Keratinocyte (primary cell): ENCODE measurements around the gene UBXN6. TPM values are rescaled to one million over a fixed set of nuclear protein-coding genes. Genes with fewer than 3 reads are reported as not detected.
A peak's percentile ranks its signal among the peaks of the same experiment; 100 is the strongest.

Source experiments
- DNase-seq: peaks from one replicate; pipeline ENCODE4 v3.0.0-alpha.2; 2011; ENCODE audit warnings: low read depth, missing footprints, low spot score
- FAIRE-seq: peaks from 2 replicates; lab custom pipeline; 2011; peaks lifted over from hg19 to GRCh38; lab: Jason Lieb, UNC
- H2AFZ ChIP-seq: 2 replicates; pipeline ENCODE4 v1.6.0; 2012; ENCODE audit warnings: low read length, control low read depth, inconsistent platforms; ENCODE audit not compliant: control insufficient read depth
- H3K27ac ChIP-seq: 2 replicates; pipeline ENCODE4 v1.5.1; 2011; ENCODE audit warnings: low read length; ENCODE audit not compliant: control insufficient read depth, insufficient read depth
- H3K27me3 ChIP-seq: 3 replicates; pipeline ENCODE4 v1.6.0; 2011; ENCODE audit warnings: low read length; ENCODE audit not compliant: control insufficient read depth, insufficient read depth; ENCODE audit errors: extremely low read depth
- H3K36me3 ChIP-seq, 2 experiments: 2 replicates in 1 of 2; 3 replicates in 1 of 2; pipeline ENCODE4 v1.5.1; 2011; ENCODE audit warnings: low read length in 2 of 2, mild to moderate bottlenecking in 1 of 2; ENCODE audit not compliant: control insufficient read depth in 2 of 2, insufficient read depth in 2 of 2; ENCODE audit errors: extremely low read depth in 1 of 2
- H3K4me1 ChIP-seq: 3 replicates; pipeline ENCODE4 v1.5.1; 2011; ENCODE audit warnings: low read length; ENCODE audit not compliant: control insufficient read depth, insufficient read depth; ENCODE audit errors: extremely low read depth
- H3K4me2 ChIP-seq: 3 replicates; pipeline ENCODE4 v1.6.0; 2011; ENCODE audit warnings: low read depth, low read length; ENCODE audit not compliant: control insufficient read depth, insufficient read depth; ENCODE audit errors: extremely low read depth
- H3K4me3 ChIP-seq, 3 experiments: fragments of 200-600 bp in 1 of 3; sonication (generic) in 1 of 3; 2 replicates in 2 of 3; 3 replicates in 1 of 3; pipeline ENCODE4 v1.5.1; 2011 to 2016; ENCODE audit warnings: low read length in 3 of 3, mild to moderate bottlenecking in 3 of 3, control low read depth in 2 of 3, inconsistent platforms in 1 of 3, low read depth in 1 of 3, mixed read lengths in 1 of 3, mixed run types in 1 of 3, moderate library complexity in 1 of 3; ENCODE audit not compliant: control insufficient read depth in 2 of 3, insufficient read depth in 2 of 3; ENCODE audit errors: extremely low read depth in 1 of 3
- H3K79me2 ChIP-seq: 2 replicates; pipeline ENCODE4 v1.6.0; 2012; ENCODE audit warnings: low read length; ENCODE audit not compliant: control insufficient read depth, insufficient read depth
- H3K9ac ChIP-seq: 3 replicates; pipeline ENCODE4 v1.6.0; 2011; ENCODE audit warnings: low read length; ENCODE audit not compliant: control insufficient read depth, insufficient read depth; ENCODE audit errors: extremely low read depth
- H3K9me1 ChIP-seq: 3 replicates; pipeline ENCODE4 v1.6.0; 2011; ENCODE audit warnings: low read length; ENCODE audit not compliant: control insufficient read depth, insufficient read depth; ENCODE audit errors: extremely low read depth
- H3K9me3 ChIP-seq: 2 replicates; pipeline ENCODE4 v1.5.1; 2012; ENCODE audit warnings: low read depth, low read length; ENCODE audit not compliant: control insufficient read depth
- H4K20me1 ChIP-seq: 3 replicates; pipeline ENCODE4 v1.6.0; 2011; ENCODE audit warnings: low read length; ENCODE audit not compliant: control insufficient read depth, insufficient read depth; ENCODE audit errors: extremely low read depth
- CTCF ChIP-seq, 3 experiments: IDR thresholded peaks in 1 of 3; conservative IDR thresholded peaks in 1 of 3; optimal IDR thresholded peaks in 1 of 3; 2 replicates in 2 of 3; 3 replicates in 1 of 3; pipeline versions ENCODE3 to v1.5.1; 2011; ENCODE audit warnings: low read length in 3 of 3, mild to moderate bottlenecking in 3 of 3, moderate library complexity in 2 of 3, control low read depth in 1 of 3, inconsistent platforms in 1 of 3; ENCODE audit not compliant: insufficient read depth in 2 of 3; ENCODE audit errors: extremely low read depth in 1 of 3
- EZH2 ChIP-seq: IDR thresholded peaks from one replicate; pipeline ENCODE4 v1.6.1; 2012; ENCODE audit warnings: inconsistent platforms, mild to moderate bottlenecking, low read length, moderate library complexity
- dilution Hi-C: fragments of 300-500 bp; cut with MboI; formaldehyde crosslinking; loops from one replicate; pipeline ENCODE4 v1.7.0; 2020; ENCODE audit warnings: low sequenced_read_pairs; ENCODE audit not compliant: extremely low pct_ligation_motif_present
- polyA plus RNA-seq, 5 experiments: library from polyadenylated mRNA; depleted of rRNA in 3 of 5; stranded (reverse) in 3 of 5; stranded (forward) in 1 of 5; unstranded in 1 of 5; fragments of >200 nt; gene quantifications; 1 replicate in 1 of 5; 2 replicates in 3 of 5; 3 replicates in 1 of 5; pipeline versions ENCODE4 v1.2.1 to v1.2.3, GENCODE V29; 2011 to 2012; ENCODE audit warnings: missing spikeins in 2 of 5, low read depth in 1 of 5, low replicate concordance in 1 of 5

UBXN6 gene
- polyA plus RNA-seq, 1 donor (not counting 4 experiments of a cell fraction or from before 2014, with no cell fraction given): 36.4 TPM

- Histone ChIP-seq H3K4me3 (no peak overlapping the region), H3K9ac (no peak overlapping the region), H3K4me1 (peaks cover 8% of the 10 kb centered on the region), H2AFZ (no peak overlapping the region), H4K20me1 (no peaks in the 10 kb centered on the region), H3K36me3 (peaks cover 11 to 13% of the 10 kb centered on the region in 2 experiments), H3K27ac (no peak overlapping the region), H3K9me1 (peaks cover 2% of the 10 kb centered on the region), H3K27me3 (no peaks in the 10 kb centered on the region), H3K79me2 (no peaks in the 10 kb centered on the region), H3K9me3 (no peaks in the 10 kb centered on the region), H3K4me2 (peak overlapping the region; percentile 27)
- dilution Hi-C loops: no loop called here
- DNase-seq: no peak
- no peak for FAIRE-seq
- TF ChIP-seq CTCF (optimal IDR thresholded peaks at IDR 0.05 in 1 of 3, IDR thresholded peaks at IDR 0.05 in 1 of 3, conservative IDR thresholded peaks at IDR 0.05 in 1 of 3; ENCODE audit: extremely low read depth in 1 of 3, insufficient read depth in 2 of 3, low read length in 3 of 3) (no peak), EZH2 (no peak)
Observed at GRCh38 chr19:4506449-4507149, 49.0 kb upstream of the UBXN6 start.

- Histone ChIP-seq H3K9me1 (peaks cover 2% of the 10 kb centered on the region), H3K79me2 (no peaks in the 10 kb centered on the region), H3K4me1 (peaks cover 8% of the 10 kb centered on the region), H3K27ac (no peak overlapping the region), H4K20me1 (no peaks in the 10 kb centered on the region), H3K4me3 (no peak overlapping the region), H3K9me3 (no peaks in the 10 kb centered on the region), H3K9ac (no peak overlapping the region), H3K4me2 (no peak overlapping the region), H2AFZ (no peak overlapping the region), H3K36me3 (peaks cover 13 to 15% of the 10 kb centered on the region in 2 experiments), H3K27me3 (no peaks in the 10 kb centered on the region)
- TF ChIP-seq CTCF (optimal IDR thresholded peaks at IDR 0.05 in 1 of 3, IDR thresholded peaks at IDR 0.05 in 1 of 3, conservative IDR thresholded peaks at IDR 0.05 in 1 of 3; ENCODE audit: extremely low read depth in 1 of 3, insufficient read depth in 2 of 3, low read length in 3 of 3) (no peak), EZH2 (no peak)
- dilution Hi-C loops: no loop called here
- FAIRE-seq (no peak), DNase-seq (no peak)
Observed at GRCh38 chr19:4505570-4506448, 48.2 kb upstream of the UBXN6 start.
